IPS-NIHi7 (cell line): ENCODE results near the gene GEMIN2.
"Not testable (repeated sequence)": the region's sequence is repeated elsewhere in the genome, so short reads cannot be mapped to it uniquely, and the experiment has no call there.

Source experiments
- DNase-seq: peaks from one replicate; pipeline ENCODE4 v3.0.0; 2012; ENCODE audit warnings: mixed read lengths; ENCODE audit errors: extremely low spot score

The GEMIN2 gene

DNA sequence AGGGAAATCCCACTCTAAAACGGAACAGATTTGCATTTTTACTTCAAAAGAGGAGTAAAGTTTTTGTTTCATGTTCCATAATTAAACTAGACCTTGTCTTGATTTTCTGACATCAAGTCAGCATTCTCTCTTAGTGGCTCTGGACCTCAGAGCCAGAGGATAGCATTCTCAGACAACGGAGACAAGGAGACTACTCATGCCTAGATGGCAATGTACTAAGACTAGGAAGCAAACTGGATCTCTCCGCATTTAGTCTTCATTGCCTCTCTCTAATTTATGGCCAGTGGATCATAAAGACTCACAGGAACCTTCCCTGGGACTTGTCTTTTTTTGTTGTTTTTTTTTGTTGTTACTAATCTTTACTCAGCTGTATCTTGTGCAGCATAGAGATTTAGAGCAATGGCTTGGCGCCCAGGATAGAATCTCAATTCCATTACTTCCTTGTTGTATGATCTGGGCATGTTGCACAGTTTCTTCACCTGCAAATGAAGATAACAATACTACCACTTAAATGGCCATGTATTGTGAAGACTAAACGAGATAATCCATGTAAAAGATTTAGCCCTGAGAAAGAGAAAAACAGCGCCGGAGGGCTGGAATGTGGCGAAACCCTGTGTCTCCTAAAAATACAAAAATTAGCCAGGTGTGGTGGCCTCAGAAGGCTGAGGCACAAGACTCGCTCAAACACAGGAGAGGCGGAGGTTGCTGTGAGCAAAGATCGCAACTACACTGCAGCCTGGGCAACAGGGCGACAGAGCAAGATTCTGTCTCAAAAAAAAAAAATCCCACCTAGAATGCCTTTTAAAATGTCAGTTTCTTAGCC, 4.0 kb upstream of the GEMIN2 start:
- DNase-seq = no peak

DNA sequence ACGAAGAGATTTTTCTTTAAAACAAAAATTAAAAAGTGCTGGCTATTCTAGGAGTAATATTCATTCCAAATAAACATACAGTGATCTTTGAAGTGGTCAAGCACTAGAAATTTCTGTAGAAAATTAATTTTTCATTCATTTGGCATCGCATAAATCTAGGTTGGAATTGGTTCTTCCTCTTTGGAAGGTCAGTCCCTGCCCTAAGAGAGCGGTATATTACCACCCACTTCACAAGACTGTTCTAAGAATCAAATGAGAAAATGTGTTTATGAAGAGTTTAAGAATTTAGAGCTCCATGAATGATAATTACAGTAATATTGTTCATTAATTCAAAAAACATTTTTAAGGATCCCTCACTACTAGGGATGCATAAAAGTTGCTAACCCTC, 444 bp upstream of the GEMIN2 start:
- DNase-seq = no peak

DNA sequence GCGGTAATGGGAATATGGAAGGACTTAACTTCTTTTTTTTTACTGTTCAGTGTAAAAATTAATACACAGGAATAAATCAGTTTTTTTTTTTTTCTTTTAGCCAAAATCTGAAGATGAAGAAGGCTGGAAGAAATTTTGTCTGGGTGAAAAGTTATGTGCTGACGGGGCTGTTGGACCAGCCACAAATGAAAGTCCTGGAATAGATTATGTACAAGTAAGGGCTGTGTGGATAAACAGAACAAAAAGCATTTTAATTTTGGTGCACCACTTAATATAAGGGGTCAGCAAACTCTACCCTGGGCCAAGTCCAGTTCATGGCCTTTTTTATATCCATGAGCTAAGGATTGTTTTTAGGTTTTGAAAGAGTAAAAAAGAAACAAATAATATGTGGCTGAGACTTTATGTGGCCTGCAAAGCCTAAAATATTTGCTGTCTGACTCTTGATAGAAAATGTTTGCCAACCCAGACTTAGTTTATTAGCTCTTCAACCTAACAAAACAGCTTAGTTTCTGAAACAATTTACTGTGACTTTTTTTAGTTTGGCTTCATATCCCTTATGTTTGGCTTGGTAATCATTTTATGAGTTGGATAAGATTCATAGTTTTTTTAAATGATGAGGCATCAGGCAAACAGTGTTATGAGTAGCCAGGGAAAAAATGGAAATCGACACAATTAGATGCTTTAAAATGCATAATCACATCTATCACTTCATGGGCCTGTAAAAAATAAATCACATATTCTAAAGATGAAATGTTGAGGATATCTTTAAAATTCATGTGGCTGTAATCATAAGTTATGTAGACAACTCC, 8.4 kb downstream of the GEMIN2 start:
- DNase-seq = no peak

DNA sequence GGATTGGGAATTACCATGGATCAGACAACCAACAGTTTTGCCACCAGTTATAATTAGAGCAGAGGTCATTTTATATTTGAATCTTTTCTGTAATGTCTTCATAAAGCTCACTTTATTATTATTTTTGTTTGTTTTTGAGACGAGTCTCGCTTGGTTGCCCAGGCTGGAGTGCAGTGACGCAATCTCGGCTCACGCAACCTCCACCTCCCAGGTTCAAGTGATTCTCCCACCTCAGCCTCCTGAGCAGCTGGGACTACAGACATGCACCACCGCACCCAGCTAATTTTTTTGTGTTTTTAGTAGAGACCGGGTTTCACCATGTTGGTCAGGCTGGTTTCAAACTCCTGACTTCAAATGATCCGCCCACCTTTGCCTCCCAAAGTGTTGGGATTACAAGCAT, 23.7 kb downstream of the GEMIN2 start:
- DNase-seq = not testable (repeated sequence)

DNA sequence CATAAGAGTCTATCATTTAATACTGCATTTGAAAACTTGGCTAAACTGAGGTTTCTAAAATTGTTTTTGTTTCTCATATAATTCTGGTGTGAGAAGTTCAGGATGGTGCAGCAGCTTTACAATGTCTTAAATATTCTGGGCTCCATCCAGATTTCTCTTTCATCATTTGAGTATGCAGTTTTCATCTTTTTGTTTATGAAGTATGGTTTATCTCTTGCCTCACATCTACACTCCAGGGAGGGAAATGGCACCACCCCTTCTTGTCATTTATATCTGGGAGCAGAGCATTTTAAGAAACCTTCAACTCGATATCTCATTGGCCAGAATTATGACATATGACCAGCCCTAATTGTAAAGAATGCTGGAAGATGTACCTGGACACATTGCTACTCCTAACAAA, 24.3 kb downstream of the GEMIN2 start:
- DNase-seq = no peak

DNA sequence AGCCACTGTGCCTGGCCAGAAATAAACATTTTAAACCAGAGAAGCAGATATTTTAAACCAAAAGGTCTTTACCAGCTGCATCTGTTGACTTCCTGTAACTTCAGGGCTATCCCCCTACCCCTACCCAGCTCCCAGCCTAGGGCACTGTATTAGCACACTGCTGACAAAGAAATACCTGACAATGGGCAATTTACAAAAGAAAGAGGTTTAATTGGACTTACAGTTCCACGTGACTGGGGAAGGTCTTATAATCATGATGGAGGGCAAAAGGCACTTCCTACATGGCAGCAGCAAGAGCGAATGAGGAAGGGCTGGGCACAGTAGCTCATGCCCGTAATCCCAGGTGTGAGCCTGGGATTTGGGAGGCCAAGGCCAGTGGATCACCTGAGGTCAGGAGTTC, 26.0 kb downstream of the GEMIN2 start:
- DNase-seq = peak; percentile 30

DNA sequence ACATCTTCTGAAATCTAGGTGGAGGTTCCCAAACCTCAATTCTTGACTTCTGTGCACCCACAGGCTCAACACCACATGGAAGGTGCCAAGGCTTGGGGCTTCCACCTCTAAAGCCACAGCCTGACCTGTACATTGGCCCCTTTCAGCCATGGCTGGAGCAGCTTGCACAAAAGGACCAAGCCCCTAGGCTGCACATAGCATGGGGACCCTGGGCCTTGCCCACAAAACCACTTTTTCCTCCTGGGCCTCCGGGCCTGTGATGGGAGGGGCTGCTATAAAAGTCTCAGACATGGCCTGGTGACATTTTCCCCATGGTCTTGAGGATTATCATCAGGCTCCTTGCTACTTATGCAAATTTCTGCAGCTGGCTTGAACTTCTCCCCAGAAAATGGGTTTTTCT, 27.5 kb downstream of the GEMIN2 start:
- not testable (repeated sequence) for DNase-seq

DNA sequence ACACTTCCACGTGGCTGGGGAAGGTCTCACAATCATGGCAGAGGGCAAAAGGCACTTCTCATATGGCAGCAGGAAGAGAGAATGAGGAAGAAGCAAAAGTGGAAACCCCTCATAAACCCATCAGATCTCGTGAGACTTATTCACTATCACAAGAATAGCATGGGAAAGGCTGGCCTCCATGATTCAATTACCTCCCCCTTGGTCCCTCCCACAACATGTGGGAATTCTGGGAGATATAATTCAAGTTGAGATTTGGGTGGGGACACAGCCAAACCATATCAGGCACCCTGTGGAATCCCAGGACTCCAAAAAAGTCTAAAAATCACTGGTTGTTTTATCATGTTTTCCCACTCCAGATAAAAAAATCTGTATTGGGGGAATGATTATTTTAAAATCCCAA, 29.1 kb downstream of the GEMIN2 start:
- not testable (repeated sequence) for DNase-seq

DNA sequence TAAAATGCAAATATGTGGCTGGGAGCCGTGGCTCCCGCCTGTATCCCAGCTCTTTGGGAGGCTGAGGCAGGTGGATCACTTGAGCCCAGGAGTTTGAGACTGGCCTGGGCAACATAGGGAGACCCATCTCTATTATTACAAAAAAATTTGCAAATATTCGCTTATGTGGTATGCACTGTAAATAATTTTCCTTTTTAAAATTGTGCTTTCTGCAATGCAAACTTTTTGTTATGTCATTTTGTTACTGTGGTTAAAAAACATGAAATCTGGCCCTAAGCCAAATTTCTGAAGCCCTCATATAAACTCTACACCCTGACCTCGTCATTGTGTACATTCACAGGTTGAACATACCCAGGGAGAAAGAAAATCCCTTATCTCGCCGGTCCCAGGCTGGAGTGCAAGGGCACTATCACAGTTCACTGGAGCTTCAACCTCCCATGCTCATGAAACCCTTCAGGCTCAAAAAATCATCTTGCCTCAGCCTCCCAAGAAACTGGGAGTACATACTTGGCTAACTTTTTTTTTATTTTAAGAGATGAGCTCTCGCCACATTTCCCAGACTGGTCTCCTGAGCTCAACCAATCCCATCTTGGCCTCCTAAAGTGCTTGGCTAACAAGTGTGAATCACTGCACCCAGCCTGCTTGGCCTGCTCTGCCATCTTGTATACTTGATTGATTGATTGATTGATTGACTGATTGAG, 31.3 kb downstream of the GEMIN2 start:
- no peak for DNase-seq

DNA sequence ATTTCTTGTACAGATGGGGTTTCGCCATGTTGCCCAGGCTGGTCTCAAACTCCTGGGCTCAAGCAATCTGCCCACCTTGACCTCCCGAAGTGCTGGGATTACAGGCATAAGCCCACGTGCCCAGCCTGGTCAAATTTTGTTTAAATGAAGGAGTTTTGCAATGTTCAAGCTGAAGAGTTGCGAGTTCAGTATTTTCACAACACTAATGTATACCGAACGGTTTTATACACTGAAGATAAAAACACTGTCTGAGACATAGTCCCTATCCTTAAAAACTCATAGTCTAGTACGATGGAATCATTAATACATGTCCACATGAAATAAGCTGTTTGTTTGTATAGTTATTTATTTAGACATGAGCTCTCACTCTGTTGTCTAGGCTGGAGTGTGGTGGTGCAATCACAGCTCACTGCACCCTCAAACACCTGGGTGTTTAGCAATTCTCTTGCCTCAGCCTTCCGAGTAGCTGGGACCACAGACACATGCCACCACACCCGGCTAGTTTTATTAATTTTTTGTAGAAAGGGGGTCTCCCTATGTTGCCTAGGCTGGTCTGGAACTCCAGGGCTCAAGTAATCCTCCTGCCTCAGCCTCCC, 40.6 kb downstream of the GEMIN2 start:
- no peak for DNase-seq

DNA sequence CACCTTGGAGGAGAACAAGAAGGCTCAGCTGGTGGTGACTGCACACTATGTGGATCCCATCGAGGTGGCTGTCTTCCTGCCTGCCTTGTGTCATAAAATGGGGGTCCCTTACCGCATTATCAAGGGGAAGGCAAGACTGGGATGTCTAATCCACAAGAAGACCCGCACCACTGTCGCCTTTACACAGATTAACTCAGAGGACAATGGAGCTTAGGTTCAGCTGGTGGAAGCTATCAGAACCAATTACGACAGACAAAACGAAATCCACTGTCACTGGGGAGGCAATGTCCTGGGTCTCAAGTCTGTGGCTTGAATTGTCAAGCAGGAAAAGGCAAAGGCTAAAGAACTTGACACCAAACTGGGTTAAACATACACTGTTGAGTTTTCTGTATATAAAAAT, 43.4 kb downstream of the GEMIN2 start:
- no peak for DNase-seq

DNA sequence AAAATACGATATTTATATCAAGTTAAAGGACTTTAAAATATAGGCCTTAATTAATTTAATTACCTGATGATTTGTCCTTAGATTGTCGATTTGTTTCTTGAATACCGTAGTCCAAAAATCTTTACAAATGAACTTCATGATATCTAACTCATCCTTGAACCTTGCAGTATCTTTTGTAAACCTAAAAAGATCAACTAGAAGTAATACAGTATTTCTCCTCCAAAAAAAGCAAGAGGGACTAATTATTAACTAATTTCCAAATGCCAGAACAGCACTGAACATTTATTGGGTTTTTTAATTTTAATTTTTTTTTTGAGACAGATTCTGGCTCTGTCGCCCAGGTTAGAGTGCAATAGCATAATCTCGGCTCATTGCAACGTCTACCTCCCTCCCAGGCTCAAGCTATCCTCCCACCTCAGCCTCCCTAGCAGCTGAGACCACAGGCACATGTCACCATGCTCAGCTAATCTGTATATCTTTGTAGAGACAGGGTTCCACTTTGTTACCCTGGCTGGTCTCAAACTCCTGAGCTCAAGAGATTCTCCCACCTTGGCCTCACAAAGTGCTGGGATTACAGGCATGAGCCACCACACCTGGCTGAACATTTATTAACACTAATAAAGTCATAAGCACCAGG, 44.2 kb downstream of the GEMIN2 start:
- no peak for DNase-seq

DNA sequence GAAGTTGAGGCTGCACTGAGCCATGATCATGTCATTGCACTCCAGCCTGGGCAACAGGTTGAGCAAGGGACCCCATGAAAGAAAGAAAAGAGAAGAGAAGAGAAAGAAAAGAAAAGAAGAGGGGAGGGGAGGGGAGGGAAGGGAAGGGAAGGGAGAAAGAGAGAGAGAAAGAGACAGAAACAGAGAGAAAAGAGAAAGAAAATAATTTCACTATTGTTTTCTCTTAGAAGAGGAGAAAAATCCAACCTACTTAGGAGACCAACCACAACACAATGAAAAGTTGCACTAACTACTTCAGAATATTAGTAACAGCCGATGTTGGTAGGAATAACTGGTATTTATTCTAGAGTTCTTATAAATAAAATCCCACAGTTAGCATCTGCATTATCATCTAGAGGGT, 46.4 kb downstream of the GEMIN2 start:
- DNase-seq = no peak

DNA sequence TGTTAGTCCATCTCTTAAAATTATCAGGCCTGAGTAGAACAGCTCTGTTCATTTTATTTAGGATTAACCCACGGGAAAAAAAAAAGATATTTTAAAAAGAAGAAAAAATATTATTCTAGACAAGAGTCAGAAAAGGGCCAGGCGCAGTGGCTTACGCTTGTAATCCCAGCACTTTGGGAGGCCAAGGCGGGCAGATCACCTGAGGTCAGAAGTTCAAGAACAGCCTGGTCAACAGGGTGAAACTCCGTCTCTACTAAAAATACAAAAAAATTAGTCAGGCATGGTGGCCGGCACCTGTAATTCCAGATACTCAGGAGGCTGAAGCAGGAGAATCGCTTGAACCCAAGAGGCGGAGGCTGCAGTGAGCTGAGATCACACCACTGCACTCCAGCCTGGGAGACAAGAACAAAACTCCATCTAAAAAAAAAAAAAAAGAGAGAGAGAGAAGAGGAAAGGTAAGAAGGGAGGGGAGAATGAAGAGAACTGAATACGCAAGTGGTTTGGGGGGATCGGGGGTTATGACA, 53.7 kb downstream of the GEMIN2 start:
- DNase-seq = not testable (repeated sequence)

DNA sequence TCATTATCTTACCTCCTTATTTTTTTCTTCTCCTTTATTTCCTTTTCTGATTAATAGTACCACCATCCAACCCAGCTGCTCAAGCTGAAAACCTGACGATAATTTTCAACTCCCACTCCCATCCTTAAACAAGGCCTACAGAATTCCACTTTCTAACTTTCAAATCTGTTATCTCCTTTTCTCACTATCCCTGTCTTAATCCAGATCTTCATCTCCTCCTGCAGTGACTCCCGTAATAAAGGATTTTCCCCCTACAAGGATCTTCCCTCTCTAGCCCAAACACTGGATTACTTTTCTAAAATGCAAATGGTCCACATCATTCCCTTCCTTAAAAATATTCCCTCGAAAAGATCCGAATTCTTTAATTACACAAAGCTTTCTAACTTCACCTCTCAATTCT, 54.5 kb downstream of the GEMIN2 start:
- DNase-seq = no peak

DNA sequence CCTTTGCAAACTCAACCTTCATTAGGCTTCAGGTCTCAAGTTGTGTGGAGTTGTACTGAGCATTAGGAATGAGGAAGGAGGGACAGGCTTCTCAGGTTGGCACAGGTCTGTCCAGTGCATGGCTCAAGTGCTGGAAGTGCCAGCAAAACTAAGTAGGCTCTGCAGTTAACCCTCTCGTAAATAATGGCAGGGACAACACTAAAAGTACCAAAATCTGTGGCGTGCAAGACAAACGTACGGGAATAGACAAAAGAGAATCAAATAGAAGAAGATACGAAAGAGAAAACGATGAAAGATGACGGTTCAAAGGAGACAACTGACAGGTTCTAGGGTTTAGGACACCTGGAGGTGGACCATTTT, 55.4 kb downstream of the GEMIN2 start:
- no peak for DNase-seq

DNA sequence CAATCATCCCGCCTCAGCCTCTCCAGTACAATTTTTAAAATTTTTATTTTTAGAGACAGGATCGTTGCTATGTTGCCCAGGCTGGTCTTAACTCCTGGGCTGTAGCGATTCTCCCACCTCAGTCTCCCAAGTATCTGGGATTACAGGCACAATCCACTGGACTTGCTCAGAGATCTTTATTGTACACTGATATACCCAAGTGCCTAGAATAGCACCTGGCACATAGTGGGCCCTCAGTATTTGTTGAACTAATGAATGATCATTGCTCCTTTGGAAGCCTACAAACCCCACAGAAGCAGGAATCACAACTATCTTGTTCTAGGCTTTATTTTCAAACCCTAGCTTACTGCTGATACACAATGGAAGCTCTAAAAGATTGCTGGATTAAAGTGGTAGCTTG, 59.1 kb downstream of the GEMIN2 start:
- DNase-seq = no peak

DNA sequence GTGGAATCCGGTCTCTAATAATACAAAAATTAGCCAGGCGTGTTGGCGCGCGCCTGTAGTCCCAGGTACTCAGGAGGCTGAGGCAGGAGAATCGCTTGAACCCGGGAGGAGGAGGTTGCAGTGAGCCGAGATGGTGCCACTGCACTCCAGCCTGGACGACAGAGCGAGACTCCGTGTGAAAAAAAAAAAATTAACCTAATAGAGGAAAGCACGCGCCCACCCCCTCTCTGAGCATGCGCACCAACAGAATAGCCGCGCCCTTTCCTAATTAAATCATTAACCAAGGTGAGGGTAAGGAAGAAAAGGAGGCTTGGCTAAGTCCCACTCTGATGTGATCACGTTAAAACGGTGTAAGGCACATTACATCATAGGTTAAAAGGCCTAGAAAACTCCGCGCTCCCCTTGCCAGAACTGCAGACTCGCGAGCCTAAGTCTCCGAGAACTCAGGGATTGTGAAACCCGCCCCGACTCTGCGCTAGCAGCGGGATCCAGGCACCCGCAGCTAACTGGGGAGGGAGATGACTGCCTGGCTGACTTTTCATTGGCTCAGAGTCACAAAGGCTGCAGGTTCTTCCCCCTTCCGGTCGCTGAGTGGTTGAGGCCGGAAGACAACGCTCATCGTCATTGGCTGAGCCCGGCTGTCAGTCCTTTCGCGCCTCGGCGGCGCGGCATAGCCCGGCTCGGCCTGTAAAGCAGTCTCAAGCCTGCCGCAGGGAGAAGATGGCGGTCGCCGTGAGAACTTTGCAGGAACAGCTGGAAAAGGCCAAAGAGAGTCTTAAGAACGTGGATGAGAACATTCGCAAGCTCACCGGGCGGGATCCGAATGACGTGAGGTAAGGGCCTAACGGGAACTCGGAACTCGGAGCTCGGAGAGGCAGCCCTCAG, 60.7 kb downstream of the GEMIN2 start, which contains the start of gene PNN:
PNN (plus strand) TSS at position 695 of the 885 bp plus-strand sequence; CDS start at position 721, 26 bp downstream.
- peak; percentile 96 for DNase-seq

DNA sequence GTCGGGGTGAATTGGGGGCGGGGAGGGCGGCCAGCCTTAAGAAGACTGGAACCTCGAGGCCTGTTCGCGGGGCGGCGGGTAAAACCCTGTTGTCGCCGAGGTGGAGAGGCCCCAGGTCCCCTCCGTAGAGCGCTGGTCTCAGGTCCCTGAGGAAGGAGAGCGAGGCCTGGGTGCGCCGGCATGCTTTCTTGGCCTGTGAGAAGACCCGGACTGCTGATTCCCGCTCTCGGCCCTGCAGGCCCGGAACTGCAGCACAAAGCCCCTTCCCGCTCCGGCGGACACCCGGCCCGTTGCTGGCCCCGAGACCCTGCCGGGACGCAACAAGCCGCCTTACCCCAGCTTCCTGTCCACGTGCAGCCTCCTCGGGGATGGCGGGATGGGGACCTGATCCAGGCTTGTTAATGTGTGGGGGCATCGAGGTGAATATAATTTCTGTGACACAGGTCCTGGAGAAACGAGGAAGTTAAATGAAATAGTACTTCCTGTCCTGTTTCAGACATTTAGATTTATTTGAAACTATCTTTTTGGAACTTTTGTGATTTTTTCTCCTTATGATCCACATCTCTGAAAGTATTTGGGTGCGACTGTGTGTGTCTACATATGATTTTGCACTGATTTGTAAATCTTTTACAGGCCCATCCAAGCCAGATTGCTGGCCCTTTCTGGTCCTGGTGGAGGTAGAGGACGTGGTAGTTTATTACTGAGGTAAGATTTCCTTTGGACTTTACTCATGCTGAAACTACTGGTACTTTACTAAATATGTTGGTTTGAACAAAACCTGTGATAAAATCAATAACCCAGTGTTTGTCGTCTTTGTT, 61.5 kb downstream of the GEMIN2 start:
- DNase-seq = peak; percentile 20
